Naive thymus-derived CD8-positive, alpha-beta T cell (primary cell): ENCODE data around the gene STAT2. TPM values are rescaled to one million over a fixed set of nuclear protein-coding genes. Genes with fewer than 3 reads are reported as not detected.

Experiments
- ATAC-seq, 2 donors: fragments of 150-1000 bp; cut with Tn5 transposase in 1 of 2; sonication (Bioruptor Pico), chemical (Tn5 transposase) in 1 of 2; 1 replicate in 1 of 2; 2 replicates in 1 of 2; pipeline ENCODE4 v1.10.0; 2021; ENCODE audit warnings: mild to moderate bottlenecking in 2 of 2, moderate library complexity in 2 of 2
- POLR2A ChIA-PET: fragments of 350-600 bp; sonication (Branson Sonifier 250); formaldehyde crosslinking; loops from one replicate; lab custom pipeline; 2021; ENCODE audit warnings: antibody characterized with exemption; lab: Charles Lee
- DNase-seq, 10 donors: peaks; one replicate each; pipeline versions ENCODE4 v3.0.0 to v3.0.0-alpha.2; 2020 to 2022
- H3K27ac Mint-ChIP-seq, 10 donors: one replicate each; pipeline ENCODE4 v1.8.0; 2020 to 2022; ENCODE audit warnings: mild to moderate bottlenecking in 10 of 10, mixed read lengths in 10 of 10, moderate library complexity in 4 of 10, inconsistent platforms in 1 of 10
- H3K27me3 Mint-ChIP-seq, 5 donors: one replicate each; pipeline ENCODE4 v1.8.0; 2021 to 2022; ENCODE audit warnings: mixed read lengths in 5 of 5
- H3K36me3 Mint-ChIP-seq, 3 donors: one replicate each; pipeline ENCODE4 v1.8.0; 2020 to 2022; ENCODE audit warnings: mixed read lengths in 3 of 3, mild to moderate bottlenecking in 2 of 3, inconsistent platforms in 1 of 3
- H3K4me1 Mint-ChIP-seq, 4 donors: one replicate each; pipeline ENCODE4 v1.8.0; 2021 to 2022; ENCODE audit warnings: mixed read lengths in 4 of 4
- H3K4me3 Mint-ChIP-seq, 10 donors: one replicate each; pipeline ENCODE4 v1.8.0; 2020 to 2022; ENCODE audit warnings: mild to moderate bottlenecking in 10 of 10, mixed read lengths in 10 of 10, moderate library complexity in 6 of 10, inconsistent platforms in 1 of 10
- H3K9me3 Mint-ChIP-seq, 9 donors: one replicate each; pipeline ENCODE4 v1.8.0; 2020 to 2022; ENCODE audit warnings: mixed read lengths in 9 of 9, mild to moderate bottlenecking in 3 of 9, inconsistent platforms in 1 of 9, moderate library complexity in 1 of 9
- polyA plus RNA-seq, 3 donors: library from polyadenylated mRNA; unstranded; fragments of 300-500 nt; fragmentation: Illumina TruSeq; gene quantifications; one replicate each; pipeline ENCODE4 v1.2.3, GENCODE V29; 2021
- total RNA-seq, 8 experiments: library from RNA in 2 of 8; stranded (reverse) in 2 of 8; gene quantifications; one replicate each; pipeline ENCODE4 v1.2.3 and lab custom pipeline; 2021 to 2026

Gene STAT2
- total and polyA plus RNA-seq, 5 experiments from 2014 or later = 61.7 to 165 (median 68.1) TPM

- Mint-ChIP-seq H3K4me3 (no peak overlapping the region), H3K4me1 (peaks cover 0 to 3% (median 0%) of the 10 kb centered on the region in 4 donors), H3K27me3 (no peaks in the 10 kb centered on the region), H3K27ac (no peak overlapping the region), H3K9me3 (no peaks in the 10 kb centered on the region), H3K36me3 (no peaks in the 10 kb centered on the region)
- POLR2A ChIA-PET = interaction anchor here (0.6 kb wide), 1 partner anchor 1010 kb away, joined by 5 read pairs; no protein-coding TSS in a partner anchor
- ATAC-seq (no peak), DNase-seq (no peak)
Observed at GRCh38 chr12:56382611-56383010, 22.7 kb upstream of the STAT2 start.

GRCh38 chr12:56377989-56378316 lies 18.0 kb upstream of the STAT2 start:
- H3K27ac Mint-ChIP-seq = peak overlapping the region in 1 of 10 donors; percentile 66
- no peak for DNase-seq
- peaks cover 0 to 31% (median 0%) of the 10 kb centered on the region in 4 donors for H3K4me1 Mint-ChIP-seq
- H3K36me3 Mint-ChIP-seq = peaks cover 0 to 2% (median 0%) of the 10 kb centered on the region in 3 donors
- H3K9me3 Mint-ChIP-seq = peaks cover 0 to 5% (median 2%) of the 10 kb centered on the region in 9 donors
- no peak for ATAC-seq
- no peaks in the 10 kb centered on the region for H3K27me3 Mint-ChIP-seq
- H3K4me3 Mint-ChIP-seq = no peak overlapping the region
- POLR2A ChIA-PET = no interaction called here

GRCh38 chr12:56377310-56377988 lies 17.5 kb upstream of the STAT2 start:
- H3K27me3 Mint-ChIP-seq = no peaks in the 10 kb centered on the region
- peak overlapping the region in 1 of 10 donors; percentile 66 for H3K27ac Mint-ChIP-seq
- peaks cover 0 to 5% (median 2%) of the 10 kb centered on the region in 9 donors for H3K9me3 Mint-ChIP-seq
- ATAC-seq (no peak), DNase-seq (no peak)
- H3K4me1 Mint-ChIP-seq = peaks cover 0 to 31% (median 0%) of the 10 kb centered on the region in 4 donors
- no peak overlapping the region for H3K4me3 Mint-ChIP-seq
- peaks cover 0 to 5% (median 0%) of the 10 kb centered on the region in 3 donors for H3K36me3 Mint-ChIP-seq
- POLR2A ChIA-PET = no interaction called here

- Mint-ChIP-seq H3K9me3 (peaks cover 0 to 5% (median 2%) of the 10 kb centered on the region in 9 donors), H3K4me1 (peaks cover 0 to 31% (median 0%) of the 10 kb centered on the region in 4 donors), H3K36me3 (peaks cover 0 to 7% (median 0%) of the 10 kb centered on the region in 3 donors), H3K27ac (peak overlapping the region in 2 of 10 donors; percentile 8 to 63), H3K27me3 (no peaks in the 10 kb centered on the region), H3K4me3 (no peak overlapping the region)
- POLR2A ChIA-PET = interaction anchor here (0.6 to 0.7 kb wide), 2 partner anchors 152 to 505 kb away, joined by 3 read pairs; no protein-coding TSS in a partner anchor
- peak in 1 of 2 donors; percentile 52 for ATAC-seq
- peak in 1 of 10 donors; percentile 11 for DNase-seq
Observed at GRCh38 chr12:56375598-56376434, 15.9 kb upstream of the STAT2 start.

GRCh38 chr12:56374726-56375597 lies 15.1 kb upstream of the STAT2 start:
- ATAC-seq (no peak), DNase-seq (no peak)
- Mint-ChIP-seq H3K4me1 (peaks cover 0 to 31% (median 0%) of the 10 kb centered on the region in 4 donors), H3K9me3 (peaks cover 0 to 5% (median 2%) of the 10 kb centered on the region in 9 donors), H3K27ac (peak overlapping the region in 1 of 10 donors; percentile 63), H3K36me3 (peaks cover 0 to 7% (median 0%) of the 10 kb centered on the region in 3 donors), H3K4me3 (no peak overlapping the region), H3K27me3 (no peaks in the 10 kb centered on the region)
- POLR2A ChIA-PET = interaction anchor here (0.6 to 1.0 kb wide), 2 partner anchors 15 to 504 kb away, joined by 3 to 4 read pairs; partner anchors contain the start of gene STAT2

- POLR2A ChIA-PET = interaction anchor here (0.7 kb wide), 2 partner anchors 24 to 183 kb away, joined by 3 to 4 read pairs; no protein-coding TSS in a partner anchor
- Mint-ChIP-seq H3K9me3 (peaks cover 0 to 5% (median 2%) of the 10 kb centered on the region in 9 donors), H3K27ac (no peak overlapping the region), H3K36me3 (peaks cover 0 to 7% (median 0%) of the 10 kb centered on the region in 3 donors), H3K27me3 (no peaks in the 10 kb centered on the region), H3K4me3 (no peak overlapping the region), H3K4me1 (peaks cover 0 to 31% (median 0%) of the 10 kb centered on the region in 4 donors)
- DNase-seq (no peak), ATAC-seq (no peak)
Observed at GRCh38 chr12:56373515-56373914, 13.6 kb upstream of the STAT2 start.

- H3K27ac Mint-ChIP-seq = no peak overlapping the region
- H3K27me3 Mint-ChIP-seq = peaks cover 0 to 4% (median 0%) of the 10 kb centered on the region in 5 donors
- peaks cover 0 to 2% (median 0%) of the 10 kb centered on the region in 3 donors for H3K36me3 Mint-ChIP-seq
- no peaks in the 10 kb centered on the region for H3K4me1 Mint-ChIP-seq
- H3K4me3 Mint-ChIP-seq = no peak overlapping the region
- no peak for DNase-seq
- no peaks in the 10 kb centered on the region for H3K9me3 Mint-ChIP-seq
- ATAC-seq = no peak
- POLR2A ChIA-PET = no interaction called here
Observed at GRCh38 chr12:56366948-56367347, 7.0 kb upstream of the STAT2 start.

- peak within 1 kb of the TSS in 8 of 10 donors; percentile 76 to 99 (median 96) for H3K27ac Mint-ChIP-seq
- peaks cover 0 to 4% (median 0%) of the 10 kb centered on the region in 5 donors for H3K27me3 Mint-ChIP-seq
- peak within 1 kb of the TSS in 9 of 10 donors; percentile 93 to 99 (median 97) for H3K4me3 Mint-ChIP-seq
Observed at GRCh38 chr12:56362130-56363059, 2.5 kb upstream of the STAT2 start, which contains the start of gene APOF. Gene APOF, minus strand, starts transcription at chr12:56362857. Its CDS starts 112 bp downstream, at chr12:56362745.

GRCh38 chr12:56361487-56362129 lies 1.7 kb upstream of the STAT2 start:
- no peak for DNase-seq
- H3K27me3 Mint-ChIP-seq = peaks cover 0 to 1% (median 0%) of the 10 kb centered on the region in 5 donors
- POLR2A ChIA-PET = interaction anchor here (0.6 to 5.3 kb wide), 3 partner anchors 9 to 364 kb away, joined by 4 to 182 read pairs (median 8); partner anchors contain the start of genes IL23A, NACA and PAN2

More at GRCh38 chr12:56362130-56363059, 2.5 kb upstream of the STAT2 start, which contains the start of gene APOF:
- Mint-ChIP-seq H3K9me3 (no peaks in the 10 kb centered on the region), H3K4me1 (peaks cover 5 to 32% (median 31%) of the 10 kb centered on the region in 4 donors), H3K36me3 (no peaks in the 10 kb centered on the region)
- POLR2A ChIA-PET = interaction anchor here (0.6 to 5.3 kb wide), 2 partner anchors 8 to 26 kb away, joined by 4 to 182 read pairs; partner anchors contain the start of genes IL23A and PAN2
- no peak for ATAC-seq
- no peak for DNase-seq

GRCh38 chr12:56358836-56359532 lies 923 bp downstream of the STAT2 start:
- Mint-ChIP-seq H3K4me3 (peak overlapping the region; percentile 93 to 99 (median 96)), H3K4me1 (peaks cover 8 to 40% (median 37%) of the 10 kb centered on the region in 4 donors), H3K27me3 (no peaks in the 10 kb centered on the region), H3K9me3 (no peaks in the 10 kb centered on the region), H3K36me3 (peaks cover 0 to 23% (median 7%) of the 10 kb centered on the region in 3 donors), H3K27ac (peak overlapping the region; percentile 75 to 99 (median 96))
- DNase-seq = no peak
- POLR2A ChIA-PET = interaction anchor here (0.6 to 5.3 kb wide), 17 partner anchors 10 to 328 kb away, joined by 3 to 182 read pairs (median 7); partner anchors contain the start of genes BAZ2A, CNPY2, ESYT1 and IL23A
- ATAC-seq = no peak

More at GRCh38 chr12:56361487-56362129, 1.7 kb upstream of the STAT2 start:
- no peaks in the 10 kb centered on the region for H3K36me3 Mint-ChIP-seq
- no peaks in the 10 kb centered on the region for H3K9me3 Mint-ChIP-seq
- H3K4me3 Mint-ChIP-seq = peak overlapping the region; percentile 93 to 99 (median 96)
- no peak for ATAC-seq
- H3K27ac Mint-ChIP-seq = peak overlapping the region; percentile 93 to 99 (median 96)
- H3K4me1 Mint-ChIP-seq = peaks cover 5 to 34% (median 31%) of the 10 kb centered on the region in 4 donors
